Transverse colon (tissue), 4 donors: Measurements from ENCODE around the gene PROSER2. TPM values are rescaled to one million over a fixed set of nuclear protein-coding genes. Genes with fewer than 3 reads are reported as not detected.

Source experiments
- DNase-seq: peaks from one replicate; pipeline ENCODE4 v3.0.0-alpha.2; 2019
- H3K27ac ChIP-seq, 4 donors: fragments of 200-600 bp; sonication (generic); 2 replicates each; pipeline ENCODE4 v1.5.1; 2016 to 2018; ENCODE audit warnings: inconsistent platforms in 4 of 4
- H3K27me3 ChIP-seq: fragments of 200-600 bp; sonication (generic); 2 replicates; pipeline ENCODE4 v1.5.1; 2017; ENCODE audit warnings: inconsistent platforms
- H3K36me3 ChIP-seq, 4 donors: fragments of 200-600 bp; sonication (generic); 2 replicates each; pipeline ENCODE4 v1.5.1; 2017 to 2019; ENCODE audit warnings: inconsistent platforms in 4 of 4
- H3K4me1 ChIP-seq, 4 donors: fragments of 200-600 bp; sonication (generic); 2 replicates each; pipeline ENCODE4 v1.5.1; 2017 to 2020; ENCODE audit warnings: inconsistent platforms in 4 of 4
- H3K4me3 ChIP-seq, 4 donors: fragments of 200-600 bp; sonication (generic); 1 replicate in 1 of 4; 2 replicates in 3 of 4; pipeline versions ENCODE4 v1.5.1 to v1.6.1; 2017 to 2019; ENCODE audit warnings: inconsistent platforms in 4 of 4
- H3K9me3 ChIP-seq, 2 donors: fragments of 200-600 bp; sonication (generic); 2 replicates each; pipeline ENCODE4 v1.5.1; 2017 to 2019; ENCODE audit warnings: inconsistent platforms in 2 of 2
- EP300 ChIP-seq: sonication (generic); formaldehyde crosslinking; IDR thresholded peaks from one replicate; pipeline ENCODE4 v1.6.1; 2017; ENCODE audit warnings: antibody characterized with exemption, low read depth
- POLR2A ChIP-seq: fragments of 450-650 bp; IDR thresholded peaks from one replicate; pipeline ENCODE4 v1.6.1; 2016; ENCODE audit warnings: antibody characterized with exemption, mild to moderate bottlenecking, moderate library complexity
- POLR2AphosphoS5 ChIP-seq, 3 donors: sonication (generic); formaldehyde crosslinking; IDR thresholded peaks; one replicate each; pipeline ENCODE4 v1.6.1; 2016; ENCODE audit warnings: antibody characterized with exemption in 3 of 3
- WGBS, 2 donors: methylation state at CpG; one replicate each; pipeline ENCODE4 v1.1.5; 2018; ENCODE audit warnings: low coverage in 1 of 2; 5-methylcytosine and 5-hydroxymethylcytosine counted together
- in situ Hi-C, 4 donors: fragments of 200-750 bp; cut with MboI; loops; one replicate each; pipeline versions ENCODE4 v1.15.0 to v1.15.1; 2017; ENCODE audit warnings: low sequenced_read_pairs in 3 of 4, low pct_ligation_motif_present in 1 of 4, low pct_unique_long_range_greater_than_20kb in 1 of 4
- intact Hi-C: fragments of 100-400 bp; cut with DNase I; formaldehyde crosslinking; loops from one replicate; pipeline ENCODE4 v1.15.1; 2023; ENCODE audit warnings: low total_unique reads
- total RNA-seq, 4 donors: library from RNA; depleted of rRNA; stranded (reverse); fragments of >200 nt; gene quantifications; one replicate each; pipeline ENCODE4 v1.1.0, GENCODE V29; 2016
- TF ChIP-seq, protein P1 (sequence below), 5 experiments: fragments of 200-600 bp in 3 of 5; fragments of 450-650 bp in 2 of 5; sonication (generic) in 3 of 5; IDR thresholded peaks; 1 replicate in 2 of 5; 2 replicates in 3 of 5; pipeline ENCODE4 v1.5.1; 2016 to 2017; ENCODE audit warnings: antibody characterized with exemption in 5 of 5, inconsistent platforms in 3 of 5, mild to moderate bottlenecking in 2 of 5, moderate library complexity in 1 of 5

The PROSER2 gene
- total RNA-seq, 4 donors from 2014 or later = 4.2 to 29.2 (median 6.9) TPM

DNA sequence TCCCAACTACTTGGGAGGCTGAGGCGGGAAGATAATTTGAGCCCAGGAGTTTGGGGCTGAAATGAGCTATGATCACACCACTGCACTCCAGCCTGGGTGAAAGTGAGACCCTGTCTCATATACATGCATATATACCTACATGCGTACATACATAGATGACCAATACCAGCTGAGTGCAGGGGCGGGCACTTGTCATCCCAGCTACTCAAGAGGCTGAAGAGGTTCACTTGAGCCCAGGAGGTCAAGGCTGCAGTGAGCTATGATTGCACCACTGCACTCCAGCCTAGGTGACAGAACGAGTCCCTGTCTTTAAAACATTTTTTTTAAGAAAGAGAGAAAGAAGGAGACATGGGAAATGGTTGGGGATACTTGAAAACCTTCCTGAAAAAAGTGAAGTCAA is 17.4 kb upstream of the PROSER2 start:
- TF ChIP-seq, protein P1, sequence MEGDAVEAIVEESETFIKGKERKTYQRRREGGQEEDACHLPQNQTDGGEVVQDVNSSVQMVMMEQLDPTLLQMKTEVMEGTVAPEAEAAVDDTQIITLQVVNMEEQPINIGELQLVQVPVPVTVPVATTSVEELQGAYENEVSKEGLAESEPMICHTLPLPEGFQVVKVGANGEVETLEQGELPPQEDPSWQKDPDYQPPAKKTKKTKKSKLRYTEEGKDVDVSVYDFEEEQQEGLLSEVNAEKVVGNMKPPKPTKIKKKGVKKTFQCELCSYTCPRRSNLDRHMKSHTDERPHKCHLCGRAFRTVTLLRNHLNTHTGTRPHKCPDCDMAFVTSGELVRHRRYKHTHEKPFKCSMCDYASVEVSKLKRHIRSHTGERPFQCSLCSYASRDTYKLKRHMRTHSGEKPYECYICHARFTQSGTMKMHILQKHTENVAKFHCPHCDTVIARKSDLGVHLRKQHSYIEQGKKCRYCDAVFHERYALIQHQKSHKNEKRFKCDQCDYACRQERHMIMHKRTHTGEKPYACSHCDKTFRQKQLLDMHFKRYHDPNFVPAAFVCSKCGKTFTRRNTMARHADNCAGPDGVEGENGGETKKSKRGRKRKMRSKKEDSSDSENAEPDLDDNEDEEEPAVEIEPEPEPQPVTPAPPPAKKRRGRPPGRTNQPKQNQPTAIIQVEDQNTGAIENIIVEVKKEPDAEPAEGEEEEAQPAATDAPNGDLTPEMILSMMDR (IDR thresholded peaks at IDR 0.05) = no peak
- WGBS, 2 donors = 89% methylated on average over 4 of the region's 4 CpGs; no CpG with 5 or more reads in 1 of the 2 donors
- Histone ChIP-seq H3K9me3 (no peaks in the 10 kb centered on the region), H3K4me1 (no peaks in the 10 kb centered on the region), H3K27ac (no peak overlapping the region), H3K27me3 (no peaks in the 10 kb centered on the region), H3K36me3 (no peaks in the 10 kb centered on the region), H3K4me3 (no peak overlapping the region)
- DNase-seq = no peak
- in situ Hi-C loops = no loop called here
- intact Hi-C loops = no loop called here

DNA sequence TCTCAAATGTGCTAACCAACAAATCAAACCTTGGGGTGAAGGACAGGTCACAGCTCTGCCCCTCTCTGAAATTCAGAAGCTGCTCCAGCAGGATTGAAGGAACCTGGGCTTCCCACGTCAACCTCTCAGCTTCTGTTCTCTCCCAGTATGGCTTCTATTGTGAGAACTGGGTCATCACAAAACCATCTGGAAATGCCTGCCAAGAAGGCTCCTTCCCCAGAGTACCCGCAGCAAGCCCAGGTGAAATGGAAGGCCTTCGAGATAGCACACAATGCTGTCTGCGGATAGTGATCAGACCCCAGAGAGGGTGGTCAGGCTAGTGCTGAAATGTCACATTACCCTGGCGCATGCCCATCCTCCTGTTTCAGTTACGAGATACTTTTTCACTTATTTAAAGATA is 16.4 kb upstream of the PROSER2 start:
- H3K4me1 ChIP-seq = no peaks in the 10 kb centered on the region
- TF ChIP-seq POLR2AphosphoS5 (IDR thresholded peaks at IDR 0.05) = no peak
- no peak for TF ChIP-seq POLR2A
- TF ChIP-seq, protein P1 (IDR thresholded peaks at IDR 0.05) = no peak
- TF ChIP-seq EP300 = no peak
- intact Hi-C loops = no loop called here
- WGBS, 2 donors = 80 to 95% methylated on average over 4 to 6 of the region's 6 CpGs
- in situ Hi-C loops = no loop called here
- H3K36me3 ChIP-seq = no peaks in the 10 kb centered on the region
- no peak for DNase-seq
- H3K27me3 ChIP-seq = no peaks in the 10 kb centered on the region
- no peak overlapping the region for H3K27ac ChIP-seq
- no peak overlapping the region for H3K4me3 ChIP-seq
- no peaks in the 10 kb centered on the region for H3K9me3 ChIP-seq

DNA sequence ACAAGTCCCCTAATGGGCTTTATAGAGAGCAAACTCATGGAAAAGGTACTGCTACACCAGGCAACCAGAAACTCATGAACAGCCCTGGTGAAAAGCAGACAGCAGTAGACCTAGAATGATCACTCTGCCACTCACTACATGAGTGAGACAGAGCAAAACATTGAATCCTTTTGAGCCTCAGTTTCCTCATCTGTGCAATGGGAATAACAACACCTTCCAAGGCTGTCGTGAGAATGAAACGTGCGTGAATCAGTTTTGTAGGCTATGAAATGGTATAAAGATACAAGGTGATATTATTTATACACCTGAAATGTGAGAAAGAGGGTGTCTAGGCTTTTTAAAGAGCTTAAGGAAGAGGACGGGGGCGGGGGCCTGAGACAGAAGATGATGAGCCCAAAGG is 14.3 kb upstream of the PROSER2 start:
- no peak overlapping the region for H3K27ac ChIP-seq
- H3K9me3 ChIP-seq = no peaks in the 10 kb centered on the region
- intact Hi-C loops (no loop called here), in situ Hi-C loops (no loop called here)
- DNase-seq = no peak
- 93 to 96% methylated on average over 5 of the region's 5 CpGs for WGBS, 2 donors
- no peaks in the 10 kb centered on the region for H3K36me3 ChIP-seq
- TF ChIP-seq POLR2A (no peak), EP300 (no peak), POLR2AphosphoS5 (IDR thresholded peaks at IDR 0.05) (no peak)
- TF ChIP-seq, protein P1 (IDR thresholded peaks at IDR 0.05) = no peak
- no peak overlapping the region for H3K4me3 ChIP-seq
- no peaks in the 10 kb centered on the region for H3K27me3 ChIP-seq
- H3K4me1 ChIP-seq = no peaks in the 10 kb centered on the region

DNA sequence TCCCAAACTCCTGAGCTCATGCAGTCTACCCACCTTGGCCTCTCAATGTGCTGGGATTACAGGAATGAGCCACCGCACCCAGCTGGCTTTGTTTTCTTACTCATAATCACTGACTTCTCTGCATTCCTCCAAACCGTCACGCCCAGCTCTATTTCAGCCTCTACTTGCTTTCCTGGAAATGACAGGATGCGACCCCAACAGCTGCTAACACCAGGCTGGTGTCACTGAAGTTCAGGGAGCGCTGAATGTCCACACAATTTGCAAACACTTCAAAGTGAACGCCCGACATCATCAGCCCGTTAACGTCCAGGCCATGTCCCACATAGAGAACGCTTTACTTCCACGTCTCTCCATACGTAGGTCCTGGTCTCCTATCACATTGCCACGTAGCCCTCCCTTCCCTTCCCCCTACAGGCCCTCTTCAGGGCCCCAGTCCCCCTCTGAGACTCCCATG is 12.8 kb upstream of the PROSER2 start:
- H3K27me3 ChIP-seq = no peaks in the 10 kb centered on the region
- intact Hi-C loops = no loop called here
- TF ChIP-seq POLR2A = no peak
- no peak for TF ChIP-seq EP300
- TF ChIP-seq, protein P1 (IDR thresholded peaks at IDR 0.05) = no peak
- TF ChIP-seq POLR2AphosphoS5 (IDR thresholded peaks at IDR 0.05) = no peak
- H3K4me3 ChIP-seq = no peak overlapping the region
- no peak overlapping the region for H3K27ac ChIP-seq
- DNase-seq = no peak
- H3K36me3 ChIP-seq = no peaks in the 10 kb centered on the region
- in situ Hi-C loops = no loop called here
- no peaks in the 10 kb centered on the region for H3K9me3 ChIP-seq
- 47 to 57% methylated on average over 10 to 13 of the region's 13 CpGs for WGBS, 2 donors
- no peaks in the 10 kb centered on the region for H3K4me1 ChIP-seq
